Sigmoid colon (tissue), 4 donors: ENCODE data around the gene ATXN2.

Experiments
- EP300 ChIP-seq, 4 donors: sonication (generic); formaldehyde crosslinking; IDR thresholded peaks; one replicate each; pipeline ENCODE4 v1.6.1; 2017; ENCODE audit warnings: antibody characterized with exemption in 4 of 4
- POLR2A ChIP-seq, 2 donors: fragments of 450-650 bp; IDR thresholded peaks; one replicate each; pipeline ENCODE4 v1.6.1; 2016; ENCODE audit warnings: antibody characterized with exemption in 2 of 2, mild to moderate bottlenecking in 2 of 2, moderate library complexity in 2 of 2
- POLR2AphosphoS5 ChIP-seq, 4 donors: sonication (generic); formaldehyde crosslinking; IDR thresholded peaks; one replicate each; pipeline ENCODE4 v1.6.1; 2017; ENCODE audit warnings: antibody characterized with exemption in 4 of 4
- TF ChIP-seq, protein P1 (sequence below), 4 experiments: fragments of 450-650 bp in 3 of 4; fragments of 200-600 bp in 1 of 4; IDR thresholded peaks; one replicate each; pipeline ENCODE4 v1.5.1; 2016 to 2019; ENCODE audit warnings: antibody characterized with exemption in 4 of 4, mild to moderate bottlenecking in 3 of 4, moderate library complexity in 2 of 4

DNA sequence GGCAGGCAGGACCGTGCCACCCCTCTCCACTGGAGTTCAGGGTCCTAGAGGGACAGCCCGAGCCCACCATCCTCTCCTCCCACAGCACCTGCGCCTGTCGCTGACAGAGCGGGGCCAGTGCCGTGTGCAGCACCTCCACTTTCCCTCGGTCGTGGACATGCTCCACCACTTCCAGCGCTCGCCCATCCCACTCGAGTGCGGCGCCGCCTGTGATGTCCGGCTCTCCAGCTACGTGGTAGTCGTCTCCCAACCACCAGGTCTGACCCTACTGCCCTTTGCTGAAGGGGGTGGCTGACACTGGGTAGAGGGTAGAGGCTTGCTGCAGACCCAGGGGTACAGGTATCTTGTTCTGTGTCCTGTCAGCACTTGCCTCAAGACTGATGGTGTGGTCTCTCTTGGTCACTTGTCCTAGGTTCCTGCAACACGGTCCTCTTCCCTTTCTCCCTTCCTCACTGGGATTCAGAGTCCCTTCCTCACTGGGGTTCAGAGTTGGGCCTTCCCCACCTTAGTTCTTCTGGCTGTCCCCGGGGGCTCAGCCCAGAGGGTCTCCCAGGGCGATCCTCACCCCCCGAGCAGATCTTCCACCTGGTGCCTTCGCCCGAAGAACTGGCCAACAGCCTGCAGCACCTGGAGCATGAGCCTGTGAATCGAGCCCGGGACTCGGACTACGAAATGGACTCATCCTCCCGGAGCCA is 151.4 kb downstream of the ATXN2 start:
- TF ChIP-seq, protein P1, sequence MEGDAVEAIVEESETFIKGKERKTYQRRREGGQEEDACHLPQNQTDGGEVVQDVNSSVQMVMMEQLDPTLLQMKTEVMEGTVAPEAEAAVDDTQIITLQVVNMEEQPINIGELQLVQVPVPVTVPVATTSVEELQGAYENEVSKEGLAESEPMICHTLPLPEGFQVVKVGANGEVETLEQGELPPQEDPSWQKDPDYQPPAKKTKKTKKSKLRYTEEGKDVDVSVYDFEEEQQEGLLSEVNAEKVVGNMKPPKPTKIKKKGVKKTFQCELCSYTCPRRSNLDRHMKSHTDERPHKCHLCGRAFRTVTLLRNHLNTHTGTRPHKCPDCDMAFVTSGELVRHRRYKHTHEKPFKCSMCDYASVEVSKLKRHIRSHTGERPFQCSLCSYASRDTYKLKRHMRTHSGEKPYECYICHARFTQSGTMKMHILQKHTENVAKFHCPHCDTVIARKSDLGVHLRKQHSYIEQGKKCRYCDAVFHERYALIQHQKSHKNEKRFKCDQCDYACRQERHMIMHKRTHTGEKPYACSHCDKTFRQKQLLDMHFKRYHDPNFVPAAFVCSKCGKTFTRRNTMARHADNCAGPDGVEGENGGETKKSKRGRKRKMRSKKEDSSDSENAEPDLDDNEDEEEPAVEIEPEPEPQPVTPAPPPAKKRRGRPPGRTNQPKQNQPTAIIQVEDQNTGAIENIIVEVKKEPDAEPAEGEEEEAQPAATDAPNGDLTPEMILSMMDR (IDR thresholded peaks at IDR 0.05): no peak
- TF ChIP-seq POLR2A (IDR thresholded peaks at IDR 0.05): no peak
- peak in 1 of 4 donors; percentile 29 for TF ChIP-seq POLR2AphosphoS5 (IDR thresholded peaks at IDR 0.05)
- TF ChIP-seq EP300 (IDR thresholded peaks at IDR 0.05): no peak
